GM20000 (cell line): Measurements from ENCODE around the gene CHRNA9.

ENCODE experiments used
- DNase-seq: peaks from one replicate; pipeline ENCODE4 v3.0.0; 2012; ENCODE audit warnings: low spot score
- TF ChIP-seq, protein P1 (sequence below): IDR thresholded peaks from 2 replicates; pipeline ENCODE4 v1.5.1; 2012; ENCODE audit warnings: mild to moderate bottlenecking, control low read depth; ENCODE audit errors: extremely low read depth, missing control alignments

The CHRNA9 gene

DNA sequence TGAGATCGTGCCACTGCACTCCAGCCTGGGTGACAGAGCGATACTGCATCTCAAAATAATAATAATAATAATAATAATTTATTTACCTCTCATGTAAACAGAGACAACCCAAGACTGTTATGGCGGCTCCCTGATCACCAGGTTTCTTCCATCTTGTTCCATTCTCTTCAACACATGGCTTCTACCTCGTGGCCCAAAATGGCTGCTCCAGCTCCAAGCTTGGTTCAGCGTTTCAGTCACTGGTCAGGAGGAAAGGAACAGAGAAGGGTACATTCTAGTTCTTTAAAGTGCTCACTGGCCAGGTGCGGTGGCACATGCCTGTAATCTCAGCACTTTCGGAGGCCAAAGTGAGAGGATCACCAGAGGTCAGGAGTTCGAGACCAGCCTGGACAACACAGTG, 24.9 kb upstream of the CHRNA9 start:
- TF ChIP-seq, protein P1, sequence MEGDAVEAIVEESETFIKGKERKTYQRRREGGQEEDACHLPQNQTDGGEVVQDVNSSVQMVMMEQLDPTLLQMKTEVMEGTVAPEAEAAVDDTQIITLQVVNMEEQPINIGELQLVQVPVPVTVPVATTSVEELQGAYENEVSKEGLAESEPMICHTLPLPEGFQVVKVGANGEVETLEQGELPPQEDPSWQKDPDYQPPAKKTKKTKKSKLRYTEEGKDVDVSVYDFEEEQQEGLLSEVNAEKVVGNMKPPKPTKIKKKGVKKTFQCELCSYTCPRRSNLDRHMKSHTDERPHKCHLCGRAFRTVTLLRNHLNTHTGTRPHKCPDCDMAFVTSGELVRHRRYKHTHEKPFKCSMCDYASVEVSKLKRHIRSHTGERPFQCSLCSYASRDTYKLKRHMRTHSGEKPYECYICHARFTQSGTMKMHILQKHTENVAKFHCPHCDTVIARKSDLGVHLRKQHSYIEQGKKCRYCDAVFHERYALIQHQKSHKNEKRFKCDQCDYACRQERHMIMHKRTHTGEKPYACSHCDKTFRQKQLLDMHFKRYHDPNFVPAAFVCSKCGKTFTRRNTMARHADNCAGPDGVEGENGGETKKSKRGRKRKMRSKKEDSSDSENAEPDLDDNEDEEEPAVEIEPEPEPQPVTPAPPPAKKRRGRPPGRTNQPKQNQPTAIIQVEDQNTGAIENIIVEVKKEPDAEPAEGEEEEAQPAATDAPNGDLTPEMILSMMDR = no peak
- DNase-seq = no peak

DNA sequence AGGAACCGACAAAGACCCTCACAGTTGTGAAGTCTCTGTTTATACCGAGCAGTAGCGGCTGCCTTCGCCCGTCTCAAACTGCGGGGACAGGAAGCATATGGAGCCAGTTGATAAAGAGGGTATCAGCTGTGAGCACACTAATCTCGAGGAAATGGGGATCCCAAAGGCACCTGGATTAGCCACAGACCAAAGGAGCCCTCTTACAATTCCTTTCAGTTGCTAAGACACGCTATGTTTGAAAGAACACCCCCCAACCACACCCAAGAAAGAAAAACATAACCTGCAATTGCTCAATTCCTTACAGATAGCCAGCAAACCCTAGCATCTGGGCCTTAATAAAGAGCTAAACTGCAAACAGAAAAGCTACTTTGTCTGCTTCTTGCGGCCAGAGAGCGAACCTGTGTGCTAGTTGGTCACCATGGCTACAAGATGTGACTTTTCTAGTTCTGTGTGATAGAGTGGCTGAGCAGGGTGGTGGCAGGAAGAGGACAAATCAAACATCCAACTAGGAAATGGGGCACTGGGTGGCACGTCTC, 23.3 kb upstream of the CHRNA9 start:
- TF ChIP-seq, protein P1 = no peak

DNA sequence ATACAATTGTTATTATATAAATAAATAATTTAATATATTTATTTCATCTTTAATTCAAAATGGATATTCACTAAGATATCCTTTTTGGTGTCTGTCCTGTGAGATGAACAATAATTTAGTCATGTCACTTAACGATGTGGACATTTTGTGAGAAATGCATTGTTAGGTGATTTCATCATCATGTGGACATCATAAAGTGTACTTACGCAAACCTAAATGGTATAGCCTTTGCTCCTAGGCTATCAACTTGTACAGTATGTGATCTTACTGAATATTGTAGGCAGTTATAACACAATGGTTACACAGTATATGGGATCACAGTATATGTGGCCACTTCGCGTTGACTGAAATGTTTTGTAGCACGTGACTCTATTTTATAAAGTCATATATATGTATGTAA, 20.2 kb upstream of the CHRNA9 start:
- no peak for DNase-seq

More for the DNA sequence above, 23.3 kb upstream of the CHRNA9 start:
- no peak for DNase-seq

DNA sequence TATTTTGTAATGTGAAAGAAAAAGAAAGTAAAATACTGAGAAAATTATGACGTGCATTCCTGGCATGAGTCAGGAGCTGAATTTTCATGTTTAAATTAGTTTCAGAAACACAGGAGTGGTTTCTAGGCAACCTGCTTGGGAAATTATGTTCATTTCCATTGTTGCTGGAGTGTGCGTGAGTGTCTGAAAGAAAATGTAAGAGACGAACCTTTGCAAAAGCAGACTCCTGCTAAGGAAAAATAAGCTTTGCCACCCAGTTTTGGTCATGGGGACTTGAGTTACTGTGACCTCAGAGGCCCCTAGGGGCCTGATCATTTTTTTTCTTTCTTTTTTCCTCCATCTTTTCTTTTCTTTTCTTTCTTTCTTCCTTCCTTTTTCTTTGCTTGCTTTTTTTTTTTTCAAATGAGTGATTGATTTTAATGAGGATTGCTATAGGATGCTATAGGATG, 18.8 kb upstream of the CHRNA9 start:
- TF ChIP-seq, protein P1 = no peak
- DNase-seq = no peak

More for the DNA sequence above, 20.2 kb upstream of the CHRNA9 start:
- TF ChIP-seq, protein P1 = no peak

DNA sequence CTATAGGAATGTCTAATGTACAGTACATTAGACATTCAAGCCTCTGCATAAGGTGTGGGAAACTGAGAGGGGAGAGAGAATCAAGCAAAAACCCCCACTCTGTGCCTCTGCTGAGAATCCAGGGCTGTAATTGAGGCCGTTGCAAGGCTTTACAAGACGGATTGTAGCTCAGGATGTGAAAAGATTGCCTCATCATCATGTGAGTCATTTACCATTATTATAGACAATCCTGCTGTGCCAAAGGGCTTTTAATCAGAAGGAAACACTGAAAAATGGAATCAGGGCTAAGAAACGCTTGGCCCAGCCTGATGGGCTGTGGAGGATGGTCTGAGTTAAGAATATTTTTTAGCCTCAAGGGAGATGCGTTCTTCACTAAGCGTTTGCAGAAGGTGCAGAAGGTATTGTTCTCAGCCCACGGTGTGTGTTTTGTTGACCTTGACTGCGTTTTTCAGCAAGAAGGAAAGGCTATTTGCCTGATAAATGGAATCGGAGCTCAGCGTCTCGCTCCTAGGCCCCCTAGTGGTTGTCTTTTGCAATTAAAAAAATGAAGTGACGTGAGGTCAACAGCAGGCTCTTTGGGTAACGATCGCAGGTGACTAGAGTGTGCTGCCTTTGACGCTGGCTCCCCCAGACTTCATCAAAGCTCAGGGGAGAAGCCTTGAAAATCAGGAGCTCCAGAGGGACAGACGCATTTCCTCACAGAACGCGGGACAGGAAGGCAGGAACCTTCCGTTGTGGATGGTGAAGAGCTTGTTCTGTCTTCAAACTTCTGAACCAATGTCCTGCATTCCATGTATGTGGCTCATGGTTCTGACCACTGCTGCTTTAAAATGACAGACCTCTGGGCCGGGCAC, 18.1 kb upstream of the CHRNA9 start:
- peak; percentile 61 for DNase-seq

DNA sequence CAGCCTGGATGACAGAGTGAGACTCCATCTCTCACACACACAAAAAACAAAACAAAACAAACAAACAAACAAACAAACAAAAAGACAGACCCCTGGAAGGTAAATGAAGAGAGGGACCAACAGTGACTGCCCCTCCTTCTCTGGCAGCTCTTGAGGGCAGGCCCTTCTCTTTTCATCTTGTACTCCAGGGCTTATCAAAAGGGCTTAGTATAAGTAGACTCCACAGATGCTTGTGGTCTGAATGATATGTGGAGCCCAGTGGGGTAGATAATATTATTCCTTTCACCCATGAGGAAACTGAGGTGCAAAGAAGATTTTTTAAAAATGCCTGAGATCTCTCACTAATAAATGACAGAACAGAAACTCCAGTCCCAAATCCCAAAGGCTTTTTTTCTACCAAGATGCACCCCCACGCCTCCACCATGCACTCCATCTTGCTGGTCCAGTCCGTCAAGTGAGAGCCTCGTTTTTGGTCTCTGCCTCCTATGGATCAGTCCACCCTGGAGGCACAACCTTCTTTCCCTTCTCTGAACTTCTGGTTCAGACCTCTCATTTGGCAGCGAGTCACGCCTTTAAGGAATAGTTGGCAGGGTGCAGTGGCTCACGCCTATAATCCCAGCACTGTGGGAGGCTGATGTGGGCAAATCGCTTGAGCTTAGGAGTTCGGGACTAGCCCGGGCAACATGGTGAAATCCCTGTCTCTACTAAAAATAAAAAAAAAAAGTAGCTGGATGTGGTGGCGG, 17.0 kb upstream of the CHRNA9 start:
- TF ChIP-seq, protein P1 = no peak
- no peak for DNase-seq

More for the DNA sequence above, 18.1 kb upstream of the CHRNA9 start:
- TF ChIP-seq, protein P1 = peak; percentile 74

DNA sequence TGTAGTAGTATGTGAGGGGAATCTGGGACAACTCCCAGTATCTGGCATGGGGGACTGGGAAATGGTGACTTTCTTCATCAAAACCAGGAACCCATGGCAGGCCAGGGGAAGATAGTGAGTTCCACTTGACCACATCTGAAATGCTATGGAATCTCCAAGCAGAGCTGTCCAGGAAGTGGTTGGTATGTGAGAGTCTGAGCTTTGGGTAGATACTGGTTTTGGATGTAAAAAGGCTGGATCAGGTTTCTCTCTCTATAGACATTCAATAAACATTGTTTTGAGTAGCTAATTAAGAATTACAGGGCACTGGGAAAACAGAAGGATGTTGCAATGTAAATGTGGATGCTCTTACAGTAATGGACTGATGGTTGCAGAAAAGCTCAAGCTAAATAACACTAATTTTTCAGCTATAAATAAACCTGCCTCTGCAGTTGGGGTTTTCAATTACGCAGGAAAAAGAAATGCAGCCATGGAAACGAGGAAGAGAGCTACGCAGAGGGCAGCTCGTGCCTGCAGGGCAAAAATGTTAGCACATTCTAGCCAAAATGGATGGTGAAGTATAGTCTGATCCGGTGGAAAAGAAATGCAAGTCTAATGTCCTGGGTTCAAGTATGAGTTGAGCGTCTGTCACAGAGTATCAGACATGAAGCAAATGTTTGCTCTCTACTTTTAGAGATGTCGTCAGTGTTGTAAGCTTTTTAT, 13.4 kb upstream of the CHRNA9 start:
- no peak for DNase-seq
- TF ChIP-seq, protein P1 = no peak
